Esophagus muscularis mucosa (tissue), 4 donors: ENCODE measurements around the gene PADI4. TPM values are rescaled to one million over a fixed set of nuclear protein-coding genes. Genes with fewer than 3 reads are reported as not detected.

Source experiments
- DNase-seq: peaks from one replicate; pipeline ENCODE4 v3.0.0-alpha.2; 2017; ENCODE audit errors: extremely low spot score
- H3K27ac ChIP-seq, 4 donors: fragments of 200-600 bp; sonication (generic); replicated peaks in 1 of 4; 1 replicate in 3 of 4; 2 replicates in 1 of 4; pipeline ENCODE4 v1.5.1; 2016 to 2019; ENCODE audit warnings: mild to moderate bottlenecking in 1 of 4
- H3K27me3 ChIP-seq, 4 donors: fragments of 200-600 bp; sonication (generic); one replicate each; pipeline versions ENCODE4 v1.5.1 to v1.6.0; 2016 to 2019
- H3K36me3 ChIP-seq, 4 donors: fragments of 200-600 bp; sonication (generic); one replicate each; pipeline ENCODE4 v1.5.1; 2016 to 2019
- H3K4me1 ChIP-seq, 4 donors: fragments of 200-600 bp; sonication (generic); one replicate each; pipeline ENCODE4 v1.5.1; 2016 to 2019
- H3K4me3 ChIP-seq, 4 donors: fragments of 200-600 bp; sonication (generic); 1 replicate in 2 of 4; 2 replicates in 2 of 4; pipeline ENCODE4 v1.5.1; 2016 to 2019; ENCODE audit warnings: mild to moderate bottlenecking in 4 of 4, moderate library complexity in 1 of 4
- H3K9me3 ChIP-seq, 4 donors: fragments of 200-600 bp; sonication (generic); 1 replicate in 3 of 4; 2 replicates in 1 of 4; pipeline ENCODE4 v1.5.1; 2016 to 2019
- EP300 ChIP-seq: sonication (generic); formaldehyde crosslinking; IDR thresholded peaks from one replicate; pipeline ENCODE4 v1.6.1; 2017; ENCODE audit warnings: antibody characterized with exemption
- POLR2A ChIP-seq: fragments of 450-650 bp; IDR thresholded peaks from one replicate; pipeline ENCODE4 v1.6.1; 2017; ENCODE audit warnings: antibody characterized with exemption, moderate library complexity, mild to moderate bottlenecking, low read depth
- POLR2AphosphoS5 ChIP-seq, 2 donors: sonication (generic); formaldehyde crosslinking; IDR thresholded peaks; one replicate each; pipeline ENCODE4 v1.6.1; 2017; ENCODE audit warnings: antibody characterized with exemption in 2 of 2
- WGBS: methylation state at CpG from one replicate; pipeline ENCODE4 v1.1.5; 2018; 5-methylcytosine and 5-hydroxymethylcytosine counted together
- intact Hi-C: fragments of 100-400 bp; cut with DNase I; formaldehyde crosslinking; loops from one replicate; pipeline ENCODE4 v1.15.1; 2023
- total RNA-seq, 4 donors: library from RNA; depleted of rRNA; stranded (reverse); fragments of >200 nt; gene quantifications; one replicate each; pipeline versions ENCODE4 v1.1.0 to v1.2.1, GENCODE V29; 2016
- TF ChIP-seq, protein P1 (sequence below), 3 experiments: fragments of 200-600 bp in 2 of 3; fragments of 450-650 bp in 1 of 3; sonication (generic) in 2 of 3; IDR thresholded peaks; one replicate each; pipeline ENCODE4 v1.5.1; 2017 to 2019; ENCODE audit warnings: antibody characterized with exemption in 3 of 3, mild to moderate bottlenecking in 2 of 3, moderate library complexity in 1 of 3

PADI4 gene
- total RNA-seq, 4 donors from 2014 or later = 5.6 TPM; not detected in 3

DNA sequence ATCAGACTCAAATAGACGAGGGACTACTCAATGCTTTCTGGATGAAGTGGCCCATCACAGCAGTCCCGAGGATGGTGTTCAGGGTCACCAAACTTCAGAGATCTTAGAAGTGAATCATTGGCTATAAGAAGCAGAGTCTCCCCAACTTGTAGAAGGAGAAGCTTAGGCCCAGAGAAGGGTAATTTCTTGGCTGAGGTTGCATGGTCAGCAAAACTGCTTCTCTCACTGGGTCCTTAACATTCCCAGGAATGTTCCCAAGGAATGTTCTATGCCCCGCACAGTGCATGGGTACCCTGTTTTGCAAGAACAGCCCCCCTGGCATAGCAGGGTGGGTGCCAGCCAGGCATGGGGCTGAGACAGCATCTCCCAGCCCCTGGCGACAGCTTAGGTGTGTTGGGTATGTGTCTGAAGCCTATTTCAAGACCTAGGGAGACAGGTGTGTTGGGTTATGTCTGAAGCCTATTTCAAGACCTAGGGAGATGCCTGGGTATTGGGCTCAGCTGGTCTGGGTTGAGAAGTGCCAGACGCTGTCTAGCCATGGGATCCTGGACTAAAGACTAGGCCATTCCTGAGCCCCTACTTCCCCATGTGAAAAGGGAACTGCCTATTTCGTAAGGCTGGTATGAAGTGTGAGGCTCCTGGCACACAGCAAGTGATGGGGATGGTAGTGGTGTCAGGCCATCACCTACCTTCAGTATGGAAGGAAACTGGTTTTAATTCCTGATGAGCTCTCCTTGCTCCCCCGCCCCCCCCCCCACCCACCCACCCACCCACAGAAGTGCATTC, 90.1 kb downstream of the PADI4 start:
- Histone ChIP-seq H3K4me1 (no peaks in the 10 kb centered on the region), H3K36me3 (no peaks in the 10 kb centered on the region), H3K4me3 (no peak overlapping the region), H3K27me3 (no peaks in the 10 kb centered on the region), H3K27ac (no peak overlapping the region), H3K9me3 (no peaks in the 10 kb centered on the region)
- intact Hi-C loops = no loop called here
- no peak for DNase-seq
- WGBS = 87% methylated on average over 6 of the region's 7 CpGs
- TF ChIP-seq, protein P1, sequence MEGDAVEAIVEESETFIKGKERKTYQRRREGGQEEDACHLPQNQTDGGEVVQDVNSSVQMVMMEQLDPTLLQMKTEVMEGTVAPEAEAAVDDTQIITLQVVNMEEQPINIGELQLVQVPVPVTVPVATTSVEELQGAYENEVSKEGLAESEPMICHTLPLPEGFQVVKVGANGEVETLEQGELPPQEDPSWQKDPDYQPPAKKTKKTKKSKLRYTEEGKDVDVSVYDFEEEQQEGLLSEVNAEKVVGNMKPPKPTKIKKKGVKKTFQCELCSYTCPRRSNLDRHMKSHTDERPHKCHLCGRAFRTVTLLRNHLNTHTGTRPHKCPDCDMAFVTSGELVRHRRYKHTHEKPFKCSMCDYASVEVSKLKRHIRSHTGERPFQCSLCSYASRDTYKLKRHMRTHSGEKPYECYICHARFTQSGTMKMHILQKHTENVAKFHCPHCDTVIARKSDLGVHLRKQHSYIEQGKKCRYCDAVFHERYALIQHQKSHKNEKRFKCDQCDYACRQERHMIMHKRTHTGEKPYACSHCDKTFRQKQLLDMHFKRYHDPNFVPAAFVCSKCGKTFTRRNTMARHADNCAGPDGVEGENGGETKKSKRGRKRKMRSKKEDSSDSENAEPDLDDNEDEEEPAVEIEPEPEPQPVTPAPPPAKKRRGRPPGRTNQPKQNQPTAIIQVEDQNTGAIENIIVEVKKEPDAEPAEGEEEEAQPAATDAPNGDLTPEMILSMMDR (IDR thresholded peaks at IDR 0.05) = no peak
- TF ChIP-seq POLR2A (no peak), EP300 (no peak), POLR2AphosphoS5 (IDR thresholded peaks at IDR 0.05) (no peak)

DNA sequence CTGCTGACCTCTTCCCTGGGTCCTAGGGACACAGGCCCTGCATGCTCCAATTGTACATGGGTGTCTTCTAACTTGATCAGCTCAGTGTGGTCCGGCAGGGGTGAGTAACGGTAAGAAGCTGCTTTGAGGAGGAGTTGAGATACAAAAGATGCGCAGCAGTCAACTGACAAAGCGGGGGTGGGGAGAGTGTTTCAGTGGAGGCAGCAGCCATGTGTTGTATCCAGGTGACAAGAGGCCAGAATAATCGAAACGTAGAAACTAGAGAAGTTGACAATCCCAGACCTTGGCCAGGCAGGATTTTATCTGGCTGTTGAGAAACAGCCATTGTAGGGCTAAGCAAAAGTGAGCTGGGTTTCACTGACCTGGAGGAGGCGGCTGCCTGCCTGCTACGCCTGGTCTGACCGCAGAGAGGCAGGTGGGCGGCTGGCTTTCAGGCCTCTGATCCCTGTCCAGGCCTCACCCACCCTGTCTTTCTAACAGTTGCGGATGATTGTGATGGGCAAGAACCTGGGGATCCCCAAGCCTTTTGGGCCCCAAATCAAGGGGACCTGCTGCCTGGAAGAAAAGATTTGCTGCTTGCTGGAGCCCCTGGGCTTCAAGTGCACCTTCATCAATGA, 92.8 kb downstream of the PADI4 start:
- 85% methylated on average over 10 of the region's 11 CpGs for WGBS
- Histone ChIP-seq H3K27ac (no peak overlapping the region), H3K4me3 (no peak overlapping the region), H3K36me3 (no peaks in the 10 kb centered on the region), H3K4me1 (peaks cover 0 to 1% (median 0%) of the 10 kb centered on the region in 4 donors), H3K27me3 (no peaks in the 10 kb centered on the region), H3K9me3 (no peaks in the 10 kb centered on the region)
- no peak for TF ChIP-seq POLR2AphosphoS5 (IDR thresholded peaks at IDR 0.05)
- TF ChIP-seq EP300 = no peak
- TF ChIP-seq, protein P1 (IDR thresholded peaks at IDR 0.05) = no peak
- no peak for TF ChIP-seq POLR2A
- intact Hi-C loops = no loop called here
- DNase-seq = no peak

DNA sequence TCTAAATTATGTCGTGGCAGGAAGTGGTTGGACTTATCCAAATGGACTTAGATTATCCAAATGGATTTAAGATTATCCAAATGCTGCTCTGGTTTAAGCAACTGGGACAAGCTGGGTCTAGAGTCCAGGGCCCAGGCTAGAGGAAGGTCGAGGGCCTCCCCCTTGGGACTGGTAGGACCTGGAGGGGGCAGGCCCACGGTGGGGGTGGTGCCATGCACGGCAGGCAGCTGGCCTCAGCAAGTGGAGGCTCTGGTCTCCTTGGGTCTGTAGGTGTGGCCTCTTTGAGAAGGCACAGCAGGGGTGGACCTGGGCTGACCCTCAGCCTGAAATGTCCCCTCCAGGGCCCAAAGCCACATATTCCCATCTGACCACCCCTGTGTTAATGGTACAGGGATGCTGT, 93.8 kb downstream of the PADI4 start:
- WGBS = 50% methylated on average over 4 of the region's 4 CpGs
- intact Hi-C loops = no loop called here

DNA sequence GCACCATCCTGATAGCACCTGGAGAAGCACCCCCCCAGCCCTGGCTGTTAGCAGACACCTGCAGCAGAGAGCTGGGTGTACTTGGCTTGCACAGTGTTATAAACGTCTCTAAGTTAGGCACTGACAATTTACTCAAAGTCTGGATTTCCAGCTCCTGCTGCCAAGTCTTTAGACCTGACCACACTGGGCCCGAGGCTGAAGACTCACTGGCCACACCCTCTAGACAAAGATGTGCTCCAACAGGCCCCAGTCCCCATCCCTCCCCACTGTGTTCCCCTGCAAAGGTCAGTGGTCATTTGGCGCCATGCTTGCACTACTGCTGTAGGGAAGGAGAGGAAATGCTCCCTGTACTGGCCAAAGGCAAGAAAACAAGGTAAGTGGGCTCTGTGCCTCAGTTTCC, 95.1 kb downstream of the PADI4 start:
- WGBS = 67% methylated on average over 1 of the region's 3 CpGs
- no peak for TF ChIP-seq EP300
- no peak for TF ChIP-seq POLR2A
- no peak for TF ChIP-seq POLR2AphosphoS5 (IDR thresholded peaks at IDR 0.05)

More for the DNA sequence above, 93.8 kb downstream of the PADI4 start:
- Histone ChIP-seq H3K4me1 (peaks cover 0 to 7% (median 0%) of the 10 kb centered on the region in 4 donors), H3K27me3 (no peaks in the 10 kb centered on the region), H3K27ac (no peak overlapping the region), H3K9me3 (no peaks in the 10 kb centered on the region), H3K4me3 (no peak overlapping the region), H3K36me3 (no peaks in the 10 kb centered on the region)
- TF ChIP-seq, protein P1 (IDR thresholded peaks at IDR 0.05) = no peak
- TF ChIP-seq POLR2AphosphoS5 (IDR thresholded peaks at IDR 0.05) (no peak), EP300 (no peak)
- DNase-seq = no peak

DNA sequence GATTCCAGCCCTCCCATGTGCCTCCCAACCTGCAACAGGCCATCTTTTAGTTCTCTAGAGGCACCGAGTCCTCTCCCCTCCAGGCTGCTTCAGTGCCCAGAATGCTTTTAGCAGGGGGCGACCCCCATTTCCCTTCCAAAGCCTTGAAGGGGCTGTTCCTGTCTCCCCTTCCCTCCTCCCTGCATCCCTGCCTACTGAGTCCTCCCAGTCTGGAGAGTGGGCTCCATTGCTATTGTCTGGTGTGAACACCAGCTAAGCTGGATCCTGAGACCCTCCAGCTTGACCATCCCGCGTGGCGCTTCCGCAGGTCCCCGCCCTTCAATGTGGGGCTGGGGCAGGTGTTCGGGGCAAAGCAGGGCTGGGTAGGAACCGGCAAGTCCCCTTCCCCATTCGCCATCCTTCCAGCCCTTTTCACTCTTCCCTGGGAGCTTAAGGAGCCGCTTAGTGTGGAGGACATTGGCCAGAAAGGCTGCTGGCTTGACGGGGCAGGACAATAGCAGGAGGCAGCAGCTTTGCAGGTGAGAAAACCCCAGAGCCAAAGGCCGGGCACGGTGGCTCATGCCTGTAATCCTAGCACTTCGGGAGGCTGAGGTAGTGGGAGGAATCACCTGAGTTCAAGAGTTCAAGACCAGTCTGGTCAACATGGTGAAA, 96.2 kb downstream of the PADI4 start:
- peaks cover 10 to 23% (median 19%) of the 10 kb centered on the region in 4 donors for H3K36me3 ChIP-seq
- no peaks in the 10 kb centered on the region for H3K27me3 ChIP-seq
- H3K4me3 ChIP-seq = no peak overlapping the region
- peaks cover 0 to 7% (median 0%) of the 10 kb centered on the region in 4 donors for H3K4me1 ChIP-seq
- H3K9me3 ChIP-seq = no peaks in the 10 kb centered on the region
- 72% methylated on average over 14 of the region's 15 CpGs for WGBS
- no peak for DNase-seq
- intact Hi-C loops = no loop called here
- no peak overlapping the region for H3K27ac ChIP-seq
- TF ChIP-seq, protein P1 (IDR thresholded peaks at IDR 0.05) = no peak
- TF ChIP-seq POLR2AphosphoS5 (IDR thresholded peaks at IDR 0.05) (no peak), EP300 (no peak), POLR2A (no peak)

More for the DNA sequence above, 95.1 kb downstream of the PADI4 start:
- Histone ChIP-seq H3K27me3 (no peaks in the 10 kb centered on the region), H3K36me3 (peaks cover 1 to 12% (median 9%) of the 10 kb centered on the region in 4 donors), H3K4me1 (peaks cover 0 to 7% (median 0%) of the 10 kb centered on the region in 4 donors), H3K9me3 (no peaks in the 10 kb centered on the region), H3K4me3 (no peak overlapping the region), H3K27ac (no peak overlapping the region)
- no peak for DNase-seq
- intact Hi-C loops = no loop called here
